ENCODE results near the gene MXRA5. TPM values are rescaled to one million over a fixed set of nuclear protein-coding genes. Genes with fewer than 3 reads are reported as not detected.

MXRA5 gene
- total and polyA plus RNA-seq, 11 donors: 0.08 to 68.0 (median 3.1) TPM

DNA sequence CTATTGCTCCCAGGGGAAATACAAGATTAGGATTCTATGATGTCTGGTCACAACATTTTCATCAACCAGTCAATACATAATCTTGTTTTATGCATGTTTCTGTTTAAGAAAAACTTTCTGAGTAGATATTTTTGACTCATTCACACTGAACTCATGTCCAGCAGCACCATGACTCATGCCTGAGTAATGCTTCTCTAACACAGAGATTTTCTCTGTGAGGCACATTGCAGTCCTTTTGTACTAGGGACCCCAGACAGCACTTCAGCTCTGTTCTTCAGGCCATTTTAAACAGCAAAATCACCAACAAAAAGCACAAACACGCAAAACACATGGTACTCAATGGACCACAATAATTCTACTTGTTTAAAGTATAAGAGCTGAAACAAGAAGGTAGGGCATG, 83.6 kb downstream of the MXRA5 start:
- intact Hi-C loops (cut with DNase I): no loop called here
- H3K36me3 ChIP-seq: no peaks in the 10 kb centered on the region
- H3K4me3 ChIP-seq: no peak overlapping the region
- DNase-seq (no peak), ATAC-seq (peak in 3 of 4 donors; percentile 33 to 81 (median 55))
- 52 to 68% (median 60%) methylated on average over 1 of the region's 1 CpG for WGBS, 4 donors
- TF ChIP-seq, protein P1, sequence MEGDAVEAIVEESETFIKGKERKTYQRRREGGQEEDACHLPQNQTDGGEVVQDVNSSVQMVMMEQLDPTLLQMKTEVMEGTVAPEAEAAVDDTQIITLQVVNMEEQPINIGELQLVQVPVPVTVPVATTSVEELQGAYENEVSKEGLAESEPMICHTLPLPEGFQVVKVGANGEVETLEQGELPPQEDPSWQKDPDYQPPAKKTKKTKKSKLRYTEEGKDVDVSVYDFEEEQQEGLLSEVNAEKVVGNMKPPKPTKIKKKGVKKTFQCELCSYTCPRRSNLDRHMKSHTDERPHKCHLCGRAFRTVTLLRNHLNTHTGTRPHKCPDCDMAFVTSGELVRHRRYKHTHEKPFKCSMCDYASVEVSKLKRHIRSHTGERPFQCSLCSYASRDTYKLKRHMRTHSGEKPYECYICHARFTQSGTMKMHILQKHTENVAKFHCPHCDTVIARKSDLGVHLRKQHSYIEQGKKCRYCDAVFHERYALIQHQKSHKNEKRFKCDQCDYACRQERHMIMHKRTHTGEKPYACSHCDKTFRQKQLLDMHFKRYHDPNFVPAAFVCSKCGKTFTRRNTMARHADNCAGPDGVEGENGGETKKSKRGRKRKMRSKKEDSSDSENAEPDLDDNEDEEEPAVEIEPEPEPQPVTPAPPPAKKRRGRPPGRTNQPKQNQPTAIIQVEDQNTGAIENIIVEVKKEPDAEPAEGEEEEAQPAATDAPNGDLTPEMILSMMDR (IDR thresholded peaks at IDR 0.05): no peak
- no peak for TF ChIP-seq POLR2A (IDR thresholded peaks at IDR 0.05)
- H3K27me3 ChIP-seq: no peaks in the 10 kb centered on the region
- peaks cover 0 to 34% (median 1%) of the 10 kb centered on the region in 12 donors for H3K9me3 ChIP-seq
- H3K27ac ChIP-seq: no peak overlapping the region
- H3K4me1 ChIP-seq: peaks cover 0 to 3% (median 0%) of the 10 kb centered on the region in 12 donors
